B cell (primary cell): ENCODE measurements around the gene ABCA1.

ENCODE experiments used
- EZH2 ChIP-seq: IDR thresholded peaks from 2 replicates; pipeline ENCODE4 v1.6.1; 2012; ENCODE audit warnings: borderline replicate concordance, low read depth, mild to moderate bottlenecking, moderate library complexity, low read length; ENCODE audit not compliant: insufficient read depth, poor library complexity, severe bottlenecking
- TF ChIP-seq, protein P1 (sequence below): fragments of 200-600 bp; IDR thresholded peaks from one replicate; pipeline ENCODE4 v1.8.0; 2022; ENCODE audit warnings: antibody characterized with exemption, mild to moderate bottlenecking

DNA sequence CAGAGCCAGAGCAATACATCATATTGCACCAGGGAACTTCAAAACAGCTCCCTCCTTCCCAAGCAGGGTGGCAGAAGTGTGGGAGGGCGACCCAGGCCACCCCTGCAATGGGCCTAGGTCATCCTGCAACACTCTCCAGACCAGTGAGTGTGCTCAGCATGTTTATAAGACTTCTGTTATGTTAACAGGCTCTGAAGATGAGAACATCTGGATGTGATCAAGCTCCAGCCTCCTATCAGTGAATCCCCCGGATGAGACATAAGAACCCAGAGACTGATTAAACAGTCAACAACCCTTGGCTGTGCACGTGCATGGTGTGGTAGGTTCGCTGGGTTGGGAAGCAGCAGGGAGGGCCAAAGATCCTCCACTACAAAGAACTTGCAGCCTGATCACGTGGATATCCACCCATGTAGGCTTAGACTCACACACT is 63.3 kb downstream of the ABCA1 start:
- TF ChIP-seq, protein P1, sequence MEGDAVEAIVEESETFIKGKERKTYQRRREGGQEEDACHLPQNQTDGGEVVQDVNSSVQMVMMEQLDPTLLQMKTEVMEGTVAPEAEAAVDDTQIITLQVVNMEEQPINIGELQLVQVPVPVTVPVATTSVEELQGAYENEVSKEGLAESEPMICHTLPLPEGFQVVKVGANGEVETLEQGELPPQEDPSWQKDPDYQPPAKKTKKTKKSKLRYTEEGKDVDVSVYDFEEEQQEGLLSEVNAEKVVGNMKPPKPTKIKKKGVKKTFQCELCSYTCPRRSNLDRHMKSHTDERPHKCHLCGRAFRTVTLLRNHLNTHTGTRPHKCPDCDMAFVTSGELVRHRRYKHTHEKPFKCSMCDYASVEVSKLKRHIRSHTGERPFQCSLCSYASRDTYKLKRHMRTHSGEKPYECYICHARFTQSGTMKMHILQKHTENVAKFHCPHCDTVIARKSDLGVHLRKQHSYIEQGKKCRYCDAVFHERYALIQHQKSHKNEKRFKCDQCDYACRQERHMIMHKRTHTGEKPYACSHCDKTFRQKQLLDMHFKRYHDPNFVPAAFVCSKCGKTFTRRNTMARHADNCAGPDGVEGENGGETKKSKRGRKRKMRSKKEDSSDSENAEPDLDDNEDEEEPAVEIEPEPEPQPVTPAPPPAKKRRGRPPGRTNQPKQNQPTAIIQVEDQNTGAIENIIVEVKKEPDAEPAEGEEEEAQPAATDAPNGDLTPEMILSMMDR: no peak
- TF ChIP-seq EZH2: no peak
